HCT116 (cell line): ENCODE results near the gene ST8SIA3. TPM values are rescaled to one million over a fixed set of nuclear protein-coding genes. Genes with fewer than 3 reads are reported as not detected.

Source experiments
- ATAC-seq: fragments of 200-7000 bp; cut with Tn5 transposase; 2 replicates; pipeline ENCODE4 v1.9.1; 2020; ENCODE audit warnings: mild to moderate bottlenecking, moderate library complexity
- BruUV-seq: library from RNA; stranded (reverse); fragments of 400-500 nt; replicated peaks from 2 replicates; lab custom pipeline; 2021; lab: Mats Ljungman, UMichigan
- CTCF ChIA-PET: fragments of 300-600 bp; sonication (Branson Sonifier 250); formaldehyde crosslinking; loops from one replicate; lab custom pipeline; 2021; ENCODE audit warnings: antibody characterized with exemption; lab: Charles Lee
- POLR2A ChIA-PET: fragments of 300-600, 350-600 bp; sonication (Branson Sonifier 250); formaldehyde crosslinking; loops from one replicate; lab custom pipeline; 2021; ENCODE audit warnings: antibody characterized with exemption; lab: Charles Lee
- RAD21 ChIA-PET, 2 experiments: fragments of 300-600 bp; sonication (Branson Sonifier 250); formaldehyde crosslinking; loops; one replicate each; lab custom pipeline; 2023; ENCODE audit warnings: low total read pairs in 2 of 2; ENCODE audit not compliant: uncharacterized antibody in 2 of 2, unreplicated experiment in 2 of 2, low non-redundant PET in 1 of 2; lab: Charles Lee
- DNase-seq: peaks from one replicate; pipeline ENCODE4 v3.0.0-alpha.2; 2010; ENCODE audit warnings: low read depth, low spot score
- H2AFZ ChIP-seq: fragments of 200-600 bp; shearing (Covaris generic), sonication (generic); 2 replicates; pipeline ENCODE4 v1.6.1; 2017; ENCODE audit warnings: low read depth, mixed run types, mixed read lengths, antibody characterized with exemption, low read length; ENCODE audit not compliant: poor library complexity, severe bottlenecking
- H3K27ac ChIP-seq: 2 replicates; pipeline ENCODE4 v1.5.1; 2012; ENCODE audit warnings: low read depth, low read length
- H3K27me3 ChIP-seq: fragments of 200-600 bp; sonication (generic); 2 replicates; pipeline ENCODE4 v1.6.1; 2016; ENCODE audit warnings: mixed run types, low read length, mixed read lengths; ENCODE audit not compliant: insufficient read depth
- H3K36me3 ChIP-seq, 2 experiments: fragments of 200-500 bp in 1 of 2; fragments of 200-600 bp in 1 of 2; sonication (Bioruptor generic) in 1 of 2; sonication (generic) in 1 of 2; 2 replicates each; pipeline versions ENCODE4 v1.5.1 to v1.6.1; 2014 to 2016; ENCODE audit warnings: low read length in 2 of 2, inconsistent platforms in 1 of 2, mixed read lengths in 1 of 2, mixed run types in 1 of 2; ENCODE audit not compliant: insufficient read depth in 2 of 2, control insufficient read depth in 1 of 2
- H3K4me1 ChIP-seq, 2 experiments: fragments of 200-600 bp in 1 of 2; sonication (generic) in 1 of 2; 2 replicates each; pipeline versions ENCODE4 v1.5.1 to v1.6.1; 2012 to 2017; ENCODE audit warnings: low read length in 2 of 2, inconsistent platforms in 1 of 2, mild to moderate bottlenecking in 1 of 2, mixed read lengths in 1 of 2, mixed run types in 1 of 2, moderate library complexity in 1 of 2; ENCODE audit not compliant: insufficient read depth in 2 of 2, control insufficient read depth in 1 of 2
- H3K4me2 ChIP-seq: fragments of 200-600 bp; sonication (generic); 2 replicates; pipeline ENCODE4 v1.6.1; 2017; ENCODE audit warnings: mixed run types, low read length, mixed read lengths
- H3K4me3 ChIP-seq, 2 experiments: fragments of 200-600 bp in 1 of 2; sonication (generic) in 1 of 2; replicated peaks in 1 of 2; 2 replicates each; pipeline ENCODE4 v1.5.1; 2011 to 2016; ENCODE audit warnings: low read length in 2 of 2, control low read depth in 1 of 2, low read depth in 1 of 2, mild to moderate bottlenecking in 1 of 2, mixed read lengths in 1 of 2, mixed run types in 1 of 2
- H3K79me2 ChIP-seq: fragments of 200-600 bp; sonication (generic); 2 replicates; pipeline ENCODE4 v1.6.1; 2017; ENCODE audit warnings: mild to moderate bottlenecking, mixed run types, low read length, moderate library complexity, mixed read lengths; ENCODE audit not compliant: insufficient read depth
- H3K9ac ChIP-seq: fragments of 200-600 bp; sonication (generic); 2 replicates; pipeline ENCODE4 v1.6.1; 2016; ENCODE audit warnings: low read length, mixed read lengths
- H3K9me2 ChIP-seq: fragments of 200-600 bp; sonication (generic), shearing (Covaris generic); 2 replicates; pipeline ENCODE4 v1.6.1; 2017; ENCODE audit warnings: mixed run types, mild to moderate bottlenecking, moderate library complexity; ENCODE audit not compliant: insufficient read depth
- H3K9me3 ChIP-seq, 2 experiments: fragments of 200-500 bp in 1 of 2; fragments of 200-600 bp in 1 of 2; sonication (Bioruptor generic) in 1 of 2; sonication (generic) in 1 of 2; 2 replicates each; pipeline ENCODE4 v1.6.1; 2014 to 2017; ENCODE audit warnings: low read length in 2 of 2, mixed read lengths in 2 of 2, inconsistent platforms in 1 of 2, low read depth in 1 of 2, mild to moderate bottlenecking in 1 of 2, mixed run types in 1 of 2, moderate library complexity in 1 of 2; ENCODE audit not compliant: control insufficient read depth in 1 of 2, insufficient read depth in 1 of 2
- H4K20me1 ChIP-seq: fragments of 200-600 bp; sonication (generic), shearing (Covaris generic); 2 replicates; pipeline ENCODE4 v1.6.1; 2017; ENCODE audit warnings: mixed run types, mild to moderate bottlenecking, moderate library complexity; ENCODE audit not compliant: insufficient read depth
- ATF3 ChIP-seq: IDR thresholded peaks from 2 replicates; pipeline ENCODE4 v1.6.1; 2012
- CBX3 ChIP-seq: IDR thresholded peaks from 2 replicates; pipeline ENCODE4 v1.6.1; 2012; ENCODE audit warnings: low read depth
- CEBPB ChIP-seq: IDR thresholded peaks from 2 replicates; pipeline ENCODE4 v1.6.1; 2012; ENCODE audit warnings: low read depth
- EGR1 ChIP-seq: IDR thresholded peaks from 2 replicates; pipeline ENCODE4 v1.6.1; 2012; ENCODE audit warnings: low read depth
- ELF1 ChIP-seq: IDR thresholded peaks from 2 replicates; pipeline ENCODE4 v1.6.1; 2012; ENCODE audit warnings: low read depth, borderline replicate concordance
- EZH2 ChIP-seq: fragments of 200-600 bp; sonication (generic); IDR thresholded peaks from 2 replicates; pipeline ENCODE4 v1.6.1; 2017; ENCODE audit warnings: antibody characterized with exemption, mixed run types
- EZH2phosphoT487 ChIP-seq: fragments of 200-600 bp; IDR thresholded peaks from 2 replicates; pipeline ENCODE4 v1.6.1; 2018; ENCODE audit warnings: antibody characterized with exemption, borderline replicate concordance
- FOSL1 ChIP-seq: IDR thresholded peaks from 2 replicates; pipeline ENCODE4 v1.6.1; 2012; ENCODE audit warnings: low read depth
- JUND ChIP-seq: IDR thresholded peaks from 2 replicates; pipeline ENCODE4 v1.6.1; 2012
- MAX ChIP-seq: IDR thresholded peaks from 2 replicates; pipeline ENCODE4 v1.6.1; 2012
- POLR2AphosphoS5 ChIP-seq: IDR thresholded peaks from 2 replicates; pipeline ENCODE4 v1.6.1; 2011; ENCODE audit warnings: mild to moderate bottlenecking, low read depth, low read length, moderate library complexity
- SIN3A ChIP-seq: IDR thresholded peaks from 2 replicates; pipeline ENCODE4 v1.6.1; 2012; ENCODE audit warnings: low read depth
- SP1 ChIP-seq: IDR thresholded peaks from 2 replicates; pipeline ENCODE4 v1.6.1; 2012; ENCODE audit warnings: low read depth
- SRF ChIP-seq: IDR thresholded peaks from 2 replicates; pipeline ENCODE4 v1.6.1; 2012; ENCODE audit warnings: low read depth
- TCF7L2 ChIP-seq: IDR thresholded peaks from 2 replicates; pipeline ENCODE4 v1.7.0; 2011; ENCODE audit warnings: borderline replicate concordance, inconsistent platforms; ENCODE audit not compliant: insufficient read depth, insufficient read length; ENCODE audit errors: extremely low read depth
- ZBTB33 ChIP-seq: IDR thresholded peaks from 2 replicates; pipeline ENCODE4 v1.6.1; 2011; ENCODE audit warnings: mild to moderate bottlenecking, low read length, moderate library complexity; ENCODE audit not compliant: insufficient replicate concordance; ENCODE audit errors: extremely low read depth
- ZNF274 ChIP-seq: fragments of 200-500 bp; sonication (Bioruptor generic); IDR thresholded peaks from 2 replicates; pipeline ENCODE4 v1.6.1; 2014; ENCODE audit warnings: mild to moderate bottlenecking, low read depth, low read length, inconsistent platforms
- intact Hi-C: fragments of 100-400 bp; cut with micrococcal nuclease; formaldehyde crosslinking; loops from 2 replicates; pipeline ENCODE4 v1.10.0; 2022
- total RNA-seq: library from RNA; stranded (reverse); gene quantifications from one replicate; pipeline ENCODE4 v1.2.1, GENCODE V29; 2021; ENCODE audit not compliant: unreplicated experiment

Gene ST8SIA3
- total RNA-seq, 1 experiment from 2014 or later: not detected

DNA sequence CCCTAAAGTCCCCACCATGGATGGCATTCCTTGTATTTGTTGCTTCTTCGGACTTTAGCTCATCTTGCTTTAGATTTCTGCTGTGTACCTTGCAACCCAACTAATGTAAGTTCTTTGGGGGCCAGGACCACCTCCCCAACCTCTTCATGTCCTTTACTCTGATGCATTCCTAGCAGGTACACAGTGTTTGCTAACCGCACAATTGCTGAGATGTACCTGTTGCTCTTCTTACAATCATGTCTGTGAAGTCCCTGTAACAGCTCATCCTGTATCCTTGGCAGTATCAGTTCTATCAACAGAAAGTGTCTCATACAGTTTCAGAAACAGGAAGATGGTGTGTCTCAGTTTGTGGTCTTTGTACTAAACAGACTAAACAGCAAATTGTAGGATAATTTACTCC, 24.1 kb downstream of the ST8SIA3 start:
- intact Hi-C loops: no loop called here
- no TSS peak for BruUV-seq

DNA sequence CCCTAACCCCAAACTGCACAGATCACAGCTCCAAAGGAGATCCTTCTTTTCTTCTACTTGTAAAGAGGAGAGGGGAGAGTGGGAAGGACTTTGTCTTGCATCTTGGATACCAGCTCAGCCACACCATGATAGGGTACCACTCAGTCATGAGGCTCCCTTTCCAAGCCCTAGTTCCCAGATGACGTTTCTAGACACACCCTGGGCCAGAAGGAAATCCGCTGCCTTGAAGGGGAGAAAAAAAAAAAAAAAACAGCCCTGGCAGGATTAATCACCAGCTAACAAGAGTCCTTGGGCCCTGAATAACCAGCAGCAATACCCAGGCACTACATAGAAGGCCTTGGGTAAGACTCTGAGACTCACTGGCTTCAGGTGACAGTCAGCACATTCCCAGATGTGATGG, 36.9 kb downstream of the ST8SIA3 start:
- DNase-seq (no peak), ATAC-seq (no peak)
- Histone ChIP-seq H3K36me3 (no peaks in the 10 kb centered on the region), H3K9me2 (no peaks in the 10 kb centered on the region), H3K79me2 (no peaks in the 10 kb centered on the region), H3K27ac (no peak overlapping the region), H3K4me2 (no peak overlapping the region), H3K9ac (no peak overlapping the region), H2AFZ (no peak overlapping the region), H3K27me3 (peaks cover 36% of the 10 kb centered on the region), H3K4me1 (no peaks in the 10 kb centered on the region), H3K9me3 (no peaks in the 10 kb centered on the region), H3K4me3 (no peak overlapping the region), H4K20me1 (no peaks in the 10 kb centered on the region)
- no TSS peak for BruUV-seq
- ChIA-PET CTCF (interaction anchor here (0.7 kb wide), 1 partner anchor 110 kb away, joined by 3 read pairs; no protein-coding TSS in a partner anchor), POLR2A (no interaction called here), RAD21 (no interaction called here)
- intact Hi-C loops: no loop called here
- TF ChIP-seq SRF (no peak), ELF1 (no peak), EZH2phosphoT487 (no peak), CBX3 (no peak), ZNF274 (no peak), JUND (no peak), EZH2 (no peak), SP1 (no peak), POLR2AphosphoS5 (no peak), ZBTB33 (no peak), ATF3 (no peak), CEBPB (no peak), EGR1 (no peak), TCF7L2 (no peak), SIN3A (no peak), MAX (no peak)

More for the DNA sequence above, 24.1 kb downstream of the ST8SIA3 start:
- H3K27me3 ChIP-seq: peaks cover 46% of the 10 kb centered on the region
- ATAC-seq: no peak
- no peak overlapping the region for H3K4me3 ChIP-seq
- DNase-seq: no peak
- no peaks in the 10 kb centered on the region for H3K79me2 ChIP-seq
- H3K4me2 ChIP-seq: no peak overlapping the region
- H3K27ac ChIP-seq: no peak overlapping the region
- CTCF ChIA-PET: no interaction called here
- no peaks in the 10 kb centered on the region for H3K4me1 ChIP-seq
- TF ChIP-seq POLR2AphosphoS5 (no peak), FOSL1 (no peak)
- RAD21 ChIA-PET: no interaction called here
- H3K36me3 ChIP-seq: no peaks in the 10 kb centered on the region
- no peaks in the 10 kb centered on the region for H4K20me1 ChIP-seq
- no peak overlapping the region for H2AFZ ChIP-seq
- H3K9me2 ChIP-seq: no peaks in the 10 kb centered on the region
- no peaks in the 10 kb centered on the region for H3K9me3 ChIP-seq
- POLR2A ChIA-PET: no interaction called here
- H3K9ac ChIP-seq: no peak overlapping the region
